ENCODE results near the gene TMEM30A. TPM values are rescaled to one million over a fixed set of nuclear protein-coding genes. Genes with fewer than 3 reads are reported as not detected.

The TMEM30A gene
- total RNA-seq, 1 experiment from 2014 or later, result 65.2 TPM

DNA sequence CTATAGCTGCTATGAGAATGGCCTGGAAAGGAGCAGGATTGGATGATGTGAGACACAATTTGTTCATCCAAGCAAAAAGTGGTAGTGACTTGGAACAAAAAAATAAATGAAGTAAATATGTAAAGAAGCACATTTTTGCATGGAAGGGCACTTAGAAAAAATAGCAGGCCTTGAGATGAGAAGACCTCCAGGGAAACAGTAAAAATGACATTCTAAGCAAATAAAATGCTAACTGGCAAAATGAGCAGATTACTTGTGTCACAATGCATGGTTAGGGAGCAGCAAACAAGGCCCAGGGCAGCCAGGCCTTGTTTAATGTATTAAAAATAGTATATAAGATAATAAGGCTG, 21.2 kb downstream of the TMEM30A start:
- no peaks in the 10 kb centered on the region for H3K79me1 ChIP-seq (ENCODE audit: insufficient read depth, low read depth, low read length, poor library complexity, severe bottlenecking)
- H4K8ac ChIP-seq (replicated peaks; ENCODE audit: insufficient read length, low read depth, low read length), result no peak overlapping the region
- no peaks in the 10 kb centered on the region for H3K9me3 ChIP-seq (ENCODE audit: control insufficient read depth, low read depth, low read length)
- TF ChIP-seq, protein P1, sequence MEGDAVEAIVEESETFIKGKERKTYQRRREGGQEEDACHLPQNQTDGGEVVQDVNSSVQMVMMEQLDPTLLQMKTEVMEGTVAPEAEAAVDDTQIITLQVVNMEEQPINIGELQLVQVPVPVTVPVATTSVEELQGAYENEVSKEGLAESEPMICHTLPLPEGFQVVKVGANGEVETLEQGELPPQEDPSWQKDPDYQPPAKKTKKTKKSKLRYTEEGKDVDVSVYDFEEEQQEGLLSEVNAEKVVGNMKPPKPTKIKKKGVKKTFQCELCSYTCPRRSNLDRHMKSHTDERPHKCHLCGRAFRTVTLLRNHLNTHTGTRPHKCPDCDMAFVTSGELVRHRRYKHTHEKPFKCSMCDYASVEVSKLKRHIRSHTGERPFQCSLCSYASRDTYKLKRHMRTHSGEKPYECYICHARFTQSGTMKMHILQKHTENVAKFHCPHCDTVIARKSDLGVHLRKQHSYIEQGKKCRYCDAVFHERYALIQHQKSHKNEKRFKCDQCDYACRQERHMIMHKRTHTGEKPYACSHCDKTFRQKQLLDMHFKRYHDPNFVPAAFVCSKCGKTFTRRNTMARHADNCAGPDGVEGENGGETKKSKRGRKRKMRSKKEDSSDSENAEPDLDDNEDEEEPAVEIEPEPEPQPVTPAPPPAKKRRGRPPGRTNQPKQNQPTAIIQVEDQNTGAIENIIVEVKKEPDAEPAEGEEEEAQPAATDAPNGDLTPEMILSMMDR (conservative IDR thresholded peaks at IDR 0.05), result no peak
- H2BK120ac ChIP-seq (ENCODE audit: low read depth, low read length, poor library complexity, severe bottlenecking), result no peak overlapping the region
- Mint-ChIP-seq H3K9me3 (no peaks in the 10 kb centered on the region), H3K4me3 (no peak overlapping the region), H3K27ac (no peak overlapping the region), H3K36me3 (ENCODE audit: insufficient read depth in 1 of 3, low read depth in 3 of 3) (peaks cover 2 to 31% (median 22%) of the 10 kb centered on the region in 3 experiments; a peak in 5 of 7 replicates), H3K27me3 (ENCODE audit: low read depth) (no peaks in the 10 kb centered on the region), H3K4me1 (peaks cover 16 to 18% of the 10 kb centered on the region in 2 experiments)
- no peak overlapping the region for H2AFZ ChIP-seq (ENCODE audit: low read length)
- no peak for DNase-seq
- H4K20me1 ChIP-seq (ENCODE audit: control insufficient read depth, insufficient read depth, insufficient read length), result no peaks in the 10 kb centered on the region
- no peak overlapping the region for H3T11ph ChIP-seq (ENCODE audit: low read length)
- H3K4me1 ChIP-seq (ENCODE audit: insufficient read depth, low read length), result peaks cover 1% of the 10 kb centered on the region; the same call in 1 of the 2 replicates
- no peak overlapping the region for H3K18ac ChIP-seq (ENCODE audit: insufficient read length, low read depth, low read length)
- H4K91ac ChIP-seq (ENCODE audit: insufficient read length, low read depth, low read length), result no peak overlapping the region
- H3K4ac ChIP-seq (ENCODE audit: low read depth, low read length), result no peak overlapping the region
- H3K27ac ChIP-seq (ENCODE audit: insufficient read length, low read depth, low read length), result no peak overlapping the region
- H3K23ac ChIP-seq (ENCODE audit: insufficient read length, low read depth, low read length), result no peak overlapping the region
- no peak overlapping the region for H2AK5ac ChIP-seq (ENCODE audit: insufficient read length, low read length)
- H3K14ac ChIP-seq (ENCODE audit: insufficient read depth, low read length), result no peak overlapping the region
- H3K9ac ChIP-seq (ENCODE audit: extremely low read depth, insufficient read length, low read length), result no peak overlapping the region
- no peak overlapping the region for H2BK12ac ChIP-seq (ENCODE audit: insufficient read length, low read depth, low read length)
- H2BK20ac ChIP-seq (ENCODE audit: low read depth, low read length, poor library complexity, severe bottlenecking), result no peak overlapping the region
- no peaks in the 10 kb centered on the region for H3K79me2 ChIP-seq (ENCODE audit: insufficient read depth, low read length)
- H3K23me2 ChIP-seq (ENCODE audit: insufficient read length, low read depth, low read length, poor library complexity, severe bottlenecking), result no peaks in the 10 kb centered on the region
- no peak overlapping the region for H2BK15ac ChIP-seq (ENCODE audit: low read depth, low read length)
- no peak overlapping the region for H3K56ac ChIP-seq (ENCODE audit: insufficient read length, low read depth, low read length)
- no peak overlapping the region for H2BK5ac ChIP-seq (ENCODE audit: insufficient read length, low read length)
- H4K5ac ChIP-seq (ENCODE audit: insufficient read length, low read depth, low read length), result no peak overlapping the region
- H3K4me2 ChIP-seq (ENCODE audit: insufficient read depth, insufficient read length, low read length), result no peak overlapping the region
- H3K27me3 ChIP-seq (ENCODE audit: insufficient read depth, low read length), result no peaks in the 10 kb centered on the region
